ENCODE results near the gene SHC2.

DNA sequence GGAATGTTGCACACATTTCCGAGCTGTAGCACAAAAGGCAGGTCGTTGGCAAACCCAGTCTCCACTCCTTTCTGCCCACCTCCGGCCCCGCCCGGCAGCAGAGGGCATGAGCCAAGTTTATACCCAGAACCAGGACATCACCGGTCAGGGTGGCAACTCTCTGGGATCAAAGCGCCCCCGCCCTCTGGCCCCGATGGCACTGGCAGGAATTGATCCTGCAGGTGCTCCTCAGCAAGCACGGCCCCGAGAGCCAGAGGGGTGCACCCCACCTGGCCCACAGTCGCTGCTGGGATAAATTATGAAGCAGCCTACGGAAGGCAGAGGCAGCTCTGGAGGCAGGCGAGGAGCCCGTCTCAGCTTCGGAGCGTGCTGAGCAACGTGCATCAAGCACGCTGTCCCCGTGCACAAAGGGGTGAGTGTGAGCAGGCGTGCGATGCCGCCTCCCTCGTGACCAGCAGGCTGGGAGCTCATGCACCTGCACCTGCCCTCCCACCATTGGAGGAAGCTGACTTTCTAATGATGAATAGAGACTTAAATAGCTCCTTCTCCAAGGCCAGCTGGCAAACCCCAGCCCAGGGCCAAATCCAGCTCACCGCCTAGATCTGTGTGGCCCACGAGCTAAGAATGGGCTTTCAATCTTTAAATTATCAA is 25.7 kb downstream of the SHC2 start:
- TF ChIP-seq, protein P1, sequence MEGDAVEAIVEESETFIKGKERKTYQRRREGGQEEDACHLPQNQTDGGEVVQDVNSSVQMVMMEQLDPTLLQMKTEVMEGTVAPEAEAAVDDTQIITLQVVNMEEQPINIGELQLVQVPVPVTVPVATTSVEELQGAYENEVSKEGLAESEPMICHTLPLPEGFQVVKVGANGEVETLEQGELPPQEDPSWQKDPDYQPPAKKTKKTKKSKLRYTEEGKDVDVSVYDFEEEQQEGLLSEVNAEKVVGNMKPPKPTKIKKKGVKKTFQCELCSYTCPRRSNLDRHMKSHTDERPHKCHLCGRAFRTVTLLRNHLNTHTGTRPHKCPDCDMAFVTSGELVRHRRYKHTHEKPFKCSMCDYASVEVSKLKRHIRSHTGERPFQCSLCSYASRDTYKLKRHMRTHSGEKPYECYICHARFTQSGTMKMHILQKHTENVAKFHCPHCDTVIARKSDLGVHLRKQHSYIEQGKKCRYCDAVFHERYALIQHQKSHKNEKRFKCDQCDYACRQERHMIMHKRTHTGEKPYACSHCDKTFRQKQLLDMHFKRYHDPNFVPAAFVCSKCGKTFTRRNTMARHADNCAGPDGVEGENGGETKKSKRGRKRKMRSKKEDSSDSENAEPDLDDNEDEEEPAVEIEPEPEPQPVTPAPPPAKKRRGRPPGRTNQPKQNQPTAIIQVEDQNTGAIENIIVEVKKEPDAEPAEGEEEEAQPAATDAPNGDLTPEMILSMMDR (IDR thresholded peaks at IDR 0.05; ENCODE audit: low read depth, low read length, poor library complexity, severe bottlenecking), result no peak
- no peak for TF ChIP-seq EZH2phosphoT487 (IDR thresholded peaks at IDR 0.05; ENCODE audit: borderline replicate concordance, low read length)
